ENCODE measurements around the gene RAMP2. TPM values are rescaled to one million over a fixed set of nuclear protein-coding genes. Genes with fewer than 3 reads are reported as not detected.

RAMP2 gene
- total RNA-seq, 1 experiment from 2014 or later = 11.7 TPM

DNA sequence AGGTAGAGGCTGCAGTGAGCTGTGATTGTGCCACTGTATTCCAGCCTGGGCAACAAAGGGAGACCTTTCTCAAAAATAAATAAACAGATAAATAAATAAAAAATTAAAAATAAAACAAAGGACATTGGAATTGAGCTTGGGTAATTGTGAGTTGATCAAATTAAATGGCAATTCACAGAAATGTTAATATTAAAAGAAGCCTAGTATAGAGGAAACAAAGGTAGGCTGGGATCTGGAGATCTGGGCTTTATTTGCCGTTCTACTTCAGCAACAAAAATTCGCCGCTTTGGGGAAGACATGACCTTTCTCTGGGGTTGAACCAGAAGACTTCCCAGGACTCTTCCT is 11.9 kb downstream of the RAMP2 start:
- no peak for DNase-seq
- H3K14ac ChIP-seq (ENCODE audit: insufficient read depth, low read length) = peak overlapping the region; percentile 76; the same call in 1 of the 2 replicates
- Mint-ChIP-seq H3K27me3 (ENCODE audit: low read depth) (peaks cover 2% of the 10 kb centered on the region), H3K4me3 (peak overlapping the region; percentile 100), H3K4me1 (peaks cover 8 to 11% of the 10 kb centered on the region in 2 experiments), H3K36me3 (ENCODE audit: insufficient read depth in 1 of 3, low read depth in 3 of 3) (peaks cover 4 to 28% (median 26%) of the 10 kb centered on the region in 3 experiments; a peak in 6 of 7 replicates), H3K9me3 (no peaks in the 10 kb centered on the region; a peak in 1 of 5 replicates), H3K27ac (peak overlapping the region; percentile 94 to 98 (median 98); a peak in 5 of 7 replicates)
- no peak overlapping the region for H2BK120ac ChIP-seq (ENCODE audit: low read depth, low read length, poor library complexity, severe bottlenecking)
- H2AFZ ChIP-seq (ENCODE audit: low read length) = peak overlapping the region; percentile 88
- peak overlapping the region; percentile 80 for H3K4me2 ChIP-seq (ENCODE audit: insufficient read depth, insufficient read length, low read length)
- H3K56ac ChIP-seq (ENCODE audit: insufficient read length, low read depth, low read length) = no peak overlapping the region
- H3K27ac ChIP-seq (ENCODE audit: insufficient read length, low read depth, low read length) = no peak overlapping the region
- H3K18ac ChIP-seq (ENCODE audit: insufficient read length, low read depth, low read length) = peak overlapping the region; percentile 81
- no peak overlapping the region for H4K8ac ChIP-seq (replicated peaks; ENCODE audit: insufficient read length, low read depth, low read length)
- WGBS (ENCODE audit: extremely low coverage, insufficient read length, low lambda C conversion rate) = no CpG with 5 or more reads among the region's 3 CpGs
- no peak overlapping the region for H3K23ac ChIP-seq (ENCODE audit: insufficient read length, low read depth, low read length)
- H3K9ac ChIP-seq (ENCODE audit: extremely low read depth, insufficient read length, low read length) = peak overlapping the region; percentile 55
- no peak overlapping the region for H3T11ph ChIP-seq (ENCODE audit: low read length)
- no peaks in the 10 kb centered on the region for H3K79me2 ChIP-seq (ENCODE audit: insufficient read depth, low read length)
- peaks cover 6% of the 10 kb centered on the region for H3K23me2 ChIP-seq (ENCODE audit: insufficient read length, low read depth, low read length, poor library complexity, severe bottlenecking)
- H3K4me1 ChIP-seq (ENCODE audit: insufficient read depth, low read length) = no peaks in the 10 kb centered on the region
- H2BK20ac ChIP-seq (ENCODE audit: low read depth, low read length, poor library complexity, severe bottlenecking) = no peak overlapping the region
- no peak overlapping the region for H2BK15ac ChIP-seq (ENCODE audit: low read depth, low read length)
- H4K20me1 ChIP-seq (ENCODE audit: control insufficient read depth, insufficient read depth, insufficient read length) = no peaks in the 10 kb centered on the region
- no peak overlapping the region for H3K4ac ChIP-seq (ENCODE audit: low read depth, low read length)
- no peak overlapping the region for H4K91ac ChIP-seq (ENCODE audit: insufficient read length, low read depth, low read length)
- TF ChIP-seq, protein P1, sequence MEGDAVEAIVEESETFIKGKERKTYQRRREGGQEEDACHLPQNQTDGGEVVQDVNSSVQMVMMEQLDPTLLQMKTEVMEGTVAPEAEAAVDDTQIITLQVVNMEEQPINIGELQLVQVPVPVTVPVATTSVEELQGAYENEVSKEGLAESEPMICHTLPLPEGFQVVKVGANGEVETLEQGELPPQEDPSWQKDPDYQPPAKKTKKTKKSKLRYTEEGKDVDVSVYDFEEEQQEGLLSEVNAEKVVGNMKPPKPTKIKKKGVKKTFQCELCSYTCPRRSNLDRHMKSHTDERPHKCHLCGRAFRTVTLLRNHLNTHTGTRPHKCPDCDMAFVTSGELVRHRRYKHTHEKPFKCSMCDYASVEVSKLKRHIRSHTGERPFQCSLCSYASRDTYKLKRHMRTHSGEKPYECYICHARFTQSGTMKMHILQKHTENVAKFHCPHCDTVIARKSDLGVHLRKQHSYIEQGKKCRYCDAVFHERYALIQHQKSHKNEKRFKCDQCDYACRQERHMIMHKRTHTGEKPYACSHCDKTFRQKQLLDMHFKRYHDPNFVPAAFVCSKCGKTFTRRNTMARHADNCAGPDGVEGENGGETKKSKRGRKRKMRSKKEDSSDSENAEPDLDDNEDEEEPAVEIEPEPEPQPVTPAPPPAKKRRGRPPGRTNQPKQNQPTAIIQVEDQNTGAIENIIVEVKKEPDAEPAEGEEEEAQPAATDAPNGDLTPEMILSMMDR (conservative IDR thresholded peaks at IDR 0.05) = no peak
- no peaks in the 10 kb centered on the region for H3K27me3 ChIP-seq (ENCODE audit: insufficient read depth, low read length)
- no peaks in the 10 kb centered on the region for H3K79me1 ChIP-seq (ENCODE audit: insufficient read depth, low read depth, low read length, poor library complexity, severe bottlenecking)
- H2BK5ac ChIP-seq (ENCODE audit: insufficient read length, low read length) = no peak overlapping the region
- no peak overlapping the region for H2AK5ac ChIP-seq (ENCODE audit: insufficient read length, low read length)
- no peak overlapping the region for H4K5ac ChIP-seq (ENCODE audit: insufficient read length, low read depth, low read length)
- H2BK12ac ChIP-seq (ENCODE audit: insufficient read length, low read depth, low read length) = no peak overlapping the region
- H3K9me3 ChIP-seq (ENCODE audit: control insufficient read depth, low read depth, low read length) = no peaks in the 10 kb centered on the region

Measured in H9 (cell line).